Caco-2 (cell line): ENCODE measurements around the gene GABRG3. TPM values are rescaled to one million over a fixed set of nuclear protein-coding genes. Genes with fewer than 3 reads are reported as not detected.
A peak's percentile ranks its signal among the peaks of the same experiment; 100 is the strongest.

Experiments
- BruUV-seq: library from RNA; stranded (reverse); fragments of 400-500 nt; replicated peaks from 2 replicates; lab custom pipeline; 2021; lab: Mats Ljungman, UMichigan
- CTCF ChIA-PET: fragments of 300-600 bp; sonication (Branson Sonifier 250); formaldehyde crosslinking; loops from one replicate; lab custom pipeline; 2022; ENCODE audit warnings: antibody characterized with exemption; lab: Charles Lee
- POLR2A ChIA-PET: fragments of 300-600 bp; sonication (Branson Sonifier 250); formaldehyde crosslinking; loops from one replicate; lab custom pipeline; 2022; ENCODE audit warnings: antibody characterized with exemption; lab: Charles Lee
- DNase-seq, 2 experiments: peaks; one replicate each; pipeline versions ENCODE4 v3.0.0 to v3.0.0-alpha.2; 2020 to 2022
- H3K27me3 ChIP-seq: replicated peaks from 2 replicates; pipeline ENCODE4 v1.6.0; 2011; ENCODE audit warnings: low read length; ENCODE audit not compliant: control insufficient read depth, insufficient read depth
- H3K36me3 ChIP-seq: 2 replicates; pipeline ENCODE4 v1.5.1; 2011; ENCODE audit warnings: low read length; ENCODE audit not compliant: control insufficient read depth, insufficient read depth
- H3K4me1 ChIP-seq: fragments of 250-450 bp; sonication (Bioruptor Pico); 2 replicates; pipeline ENCODE4 v1.5.1; 2020; ENCODE audit warnings: mild to moderate bottlenecking
- H3K4me3 ChIP-seq: 2 replicates; pipeline ENCODE4 v1.5.1; 2011; ENCODE audit warnings: low read depth, mild to moderate bottlenecking, control low read depth, low read length
- H3K9me3 ChIP-seq: fragments of 250-450 bp; sonication (Bioruptor Pico); 2 replicates; pipeline ENCODE4 v1.5.1; 2020; ENCODE audit warnings: mild to moderate bottlenecking, moderate library complexity
- H3K27ac Mint-ChIP-seq: one replicate; pipeline ENCODE4 v1.8.0; 2022; ENCODE audit warnings: mixed read lengths; ENCODE audit not compliant: unreplicated experiment
- H3K27me3 Mint-ChIP-seq: one replicate; pipeline ENCODE4 v1.8.0; 2022; ENCODE audit warnings: mixed read lengths; ENCODE audit not compliant: insufficient read depth, unreplicated experiment
- H3K36me3 Mint-ChIP-seq: one replicate; pipeline ENCODE4 v1.8.0; 2022; ENCODE audit warnings: mild to moderate bottlenecking, mixed read lengths; ENCODE audit not compliant: insufficient read depth, unreplicated experiment
- H3K4me1 Mint-ChIP-seq: one replicate; pipeline ENCODE4 v1.8.0; 2022; ENCODE audit warnings: low read depth, mixed read lengths; ENCODE audit not compliant: unreplicated experiment
- H3K4me3 Mint-ChIP-seq: one replicate; pipeline ENCODE4 v1.8.0; 2022; ENCODE audit warnings: mild to moderate bottlenecking, moderate library complexity, mixed read lengths; ENCODE audit not compliant: unreplicated experiment
- H3K9me3 Mint-ChIP-seq: one replicate; pipeline ENCODE4 v1.8.0; 2022; ENCODE audit warnings: mixed read lengths; ENCODE audit not compliant: unreplicated experiment
- intact Hi-C: fragments of 100-400 bp; cut with micrococcal nuclease; formaldehyde crosslinking; loops from one replicate; pipeline ENCODE4 v1.10.0; 2022; ENCODE audit not compliant: unreplicated experiment
- total RNA-seq: library from RNA; stranded (reverse); gene quantifications from 2 replicates; pipeline ENCODE4 v1.2.3, GENCODE V29; 2022
- TF ChIP-seq, protein P1 (sequence below), 2 experiments: fragments of 200-600 bp in 1 of 2; IDR thresholded peaks; 1 replicate in 1 of 2; 2 replicates in 1 of 2; pipeline versions ENCODE4 v1.5.1 to v1.8.0; 2011 to 2022; ENCODE audit warnings: antibody characterized with exemption in 1 of 2, control low read depth in 1 of 2, inconsistent platforms in 1 of 2, low read depth in 1 of 2, low read length in 1 of 2, mild to moderate bottlenecking in 1 of 2, moderate library complexity in 1 of 2; ENCODE audit not compliant: insufficient read depth in 1 of 2, severe bottlenecking in 1 of 2, unreplicated experiment in 1 of 2

GABRG3 gene
- total RNA-seq, 1 experiment from 2014 or later = not detected

DNA sequence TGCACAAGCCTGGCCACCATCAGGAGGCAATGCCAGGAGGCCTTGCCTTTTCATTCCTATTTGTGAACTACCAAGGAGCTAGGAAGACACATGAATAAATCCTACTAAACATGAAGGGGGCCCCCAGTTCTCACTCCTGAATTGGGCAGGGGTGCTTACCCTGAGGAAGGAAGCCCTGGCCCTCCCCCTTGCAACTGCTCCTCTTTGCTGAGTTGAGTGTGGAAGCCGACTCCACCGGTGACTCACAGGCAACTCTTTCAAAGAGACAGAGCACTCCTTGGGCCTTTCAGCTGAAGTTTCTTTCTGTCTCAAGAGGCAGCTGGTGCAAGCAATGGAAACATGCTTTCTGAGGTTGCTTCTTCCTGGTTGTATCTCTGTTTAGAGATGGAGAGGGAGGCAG lies 1.7 kb downstream of the GABRG3 start:
- BruUV-seq = no TSS peak
- H3K9me3 ChIP-seq = no peaks in the 10 kb centered on the region
- intact Hi-C loops = no loop called here
- H3K4me1 ChIP-seq = no peaks in the 10 kb centered on the region
- POLR2A ChIA-PET = no interaction called here
- H3K4me3 ChIP-seq = no peak overlapping the region
- Mint-ChIP-seq H3K27me3 (no peaks in the 10 kb centered on the region), H3K4me3 (no peak overlapping the region), H3K9me3 (no peaks in the 10 kb centered on the region), H3K4me1 (no peaks in the 10 kb centered on the region), H3K27ac (no peak overlapping the region), H3K36me3 (no peaks in the 10 kb centered on the region)
- no peaks in the 10 kb centered on the region for H3K27me3 ChIP-seq
- TF ChIP-seq, protein P1, sequence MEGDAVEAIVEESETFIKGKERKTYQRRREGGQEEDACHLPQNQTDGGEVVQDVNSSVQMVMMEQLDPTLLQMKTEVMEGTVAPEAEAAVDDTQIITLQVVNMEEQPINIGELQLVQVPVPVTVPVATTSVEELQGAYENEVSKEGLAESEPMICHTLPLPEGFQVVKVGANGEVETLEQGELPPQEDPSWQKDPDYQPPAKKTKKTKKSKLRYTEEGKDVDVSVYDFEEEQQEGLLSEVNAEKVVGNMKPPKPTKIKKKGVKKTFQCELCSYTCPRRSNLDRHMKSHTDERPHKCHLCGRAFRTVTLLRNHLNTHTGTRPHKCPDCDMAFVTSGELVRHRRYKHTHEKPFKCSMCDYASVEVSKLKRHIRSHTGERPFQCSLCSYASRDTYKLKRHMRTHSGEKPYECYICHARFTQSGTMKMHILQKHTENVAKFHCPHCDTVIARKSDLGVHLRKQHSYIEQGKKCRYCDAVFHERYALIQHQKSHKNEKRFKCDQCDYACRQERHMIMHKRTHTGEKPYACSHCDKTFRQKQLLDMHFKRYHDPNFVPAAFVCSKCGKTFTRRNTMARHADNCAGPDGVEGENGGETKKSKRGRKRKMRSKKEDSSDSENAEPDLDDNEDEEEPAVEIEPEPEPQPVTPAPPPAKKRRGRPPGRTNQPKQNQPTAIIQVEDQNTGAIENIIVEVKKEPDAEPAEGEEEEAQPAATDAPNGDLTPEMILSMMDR (IDR thresholded peaks at IDR 0.05; ENCODE audit: insufficient read depth in 1 of 2, low read depth in 1 of 2, low read length in 1 of 2, severe bottlenecking in 1 of 2, unreplicated experiment in 1 of 2) = no peak
- DNase-seq = no peak
- CTCF ChIA-PET = no interaction called here
- H3K36me3 ChIP-seq = no peaks in the 10 kb centered on the region

DNA sequence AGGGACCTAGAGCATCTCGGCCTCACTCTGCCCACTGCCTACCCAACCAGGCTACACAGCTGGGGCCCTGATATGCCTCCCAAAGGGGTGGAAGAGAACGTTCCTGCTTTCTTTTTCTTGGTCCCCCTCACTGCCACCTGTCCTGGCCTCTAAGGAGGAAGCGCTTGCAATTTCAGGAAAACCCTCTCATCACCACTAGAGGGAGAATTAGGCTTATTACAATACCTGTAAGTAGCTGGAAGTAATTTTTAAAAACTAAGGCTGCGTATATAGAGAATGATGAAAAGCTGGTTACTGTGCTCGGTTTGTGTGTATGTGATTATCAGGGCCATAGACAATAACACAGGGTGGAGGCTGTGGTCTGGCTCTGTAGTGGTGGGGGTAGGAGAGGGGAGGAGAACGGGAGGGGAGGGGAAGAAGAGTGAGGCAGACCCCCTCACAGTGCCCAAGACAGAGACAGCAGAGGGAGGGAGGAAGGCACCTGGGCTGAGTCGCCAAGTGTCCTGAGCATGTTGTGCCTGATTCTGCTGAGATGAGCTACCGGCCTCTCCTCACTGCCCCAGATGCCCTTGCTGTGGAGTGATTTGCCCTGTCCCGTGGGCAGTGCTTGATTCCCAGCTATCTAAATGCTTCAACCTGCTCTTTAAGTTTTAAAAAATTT lies 3.3 kb downstream of the GABRG3 start:
- Histone ChIP-seq H3K4me3 (no peak overlapping the region), H3K27me3 (no peaks in the 10 kb centered on the region), H3K9me3 (no peaks in the 10 kb centered on the region), H3K4me1 (no peaks in the 10 kb centered on the region), H3K36me3 (no peaks in the 10 kb centered on the region)
- Mint-ChIP-seq H3K4me3 (no peak overlapping the region), H3K27ac (no peak overlapping the region), H3K9me3 (no peaks in the 10 kb centered on the region), H3K4me1 (no peaks in the 10 kb centered on the region), H3K27me3 (no peaks in the 10 kb centered on the region), H3K36me3 (no peaks in the 10 kb centered on the region)
- TF ChIP-seq, protein P1 (IDR thresholded peaks at IDR 0.05; ENCODE audit: insufficient read depth in 1 of 2, low read depth in 1 of 2, low read length in 1 of 2, severe bottlenecking in 1 of 2, unreplicated experiment in 1 of 2) = peak in 1 of 2 experiments; percentile 39
- CTCF ChIA-PET = interaction anchor here (1.0 kb wide), 1 partner anchor 83 kb away, joined by 3 read pairs; no protein-coding TSS in a partner anchor
- BruUV-seq = no TSS peak
- intact Hi-C loops = loop anchor here (1.0 kb wide), 1 partner anchor 43 kb away; no protein-coding TSS in a partner anchor
- POLR2A ChIA-PET = no interaction called here
- peak in 1 of 2 experiments; percentile 30 for DNase-seq

DNA sequence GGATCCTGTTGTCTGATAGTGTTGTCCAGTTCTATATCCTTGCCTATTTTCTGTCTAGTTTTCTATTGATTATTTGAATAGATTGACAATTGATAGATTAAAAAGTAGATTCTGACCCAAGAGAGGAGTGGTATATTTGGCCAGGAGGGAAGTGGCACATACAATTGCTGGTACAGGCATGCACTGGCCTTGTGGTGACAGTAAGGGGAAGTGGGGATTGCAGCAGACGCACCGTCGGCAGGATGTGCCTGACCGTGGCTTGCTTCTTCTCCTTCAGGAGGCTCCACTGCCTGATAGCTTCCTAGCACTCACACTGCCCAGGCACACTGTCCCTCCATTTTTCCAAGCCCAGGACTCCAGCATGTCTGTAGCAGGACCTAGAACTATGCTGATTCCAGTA lies 10.5 kb downstream of the GABRG3 start:
- Histone ChIP-seq H3K4me3 (no peak overlapping the region), H3K27me3 (no peaks in the 10 kb centered on the region), H3K9me3 (no peaks in the 10 kb centered on the region), H3K4me1 (no peaks in the 10 kb centered on the region), H3K36me3 (no peaks in the 10 kb centered on the region)
- H3K9me3 Mint-ChIP-seq = no peaks in the 10 kb centered on the region
- no peak overlapping the region for H3K27ac Mint-ChIP-seq
- DNase-seq = no peak
- intact Hi-C loops = no loop called here
- no peak overlapping the region for H3K4me3 Mint-ChIP-seq
- H3K4me1 Mint-ChIP-seq = no peaks in the 10 kb centered on the region
- peaks cover 4% of the 10 kb centered on the region for H3K27me3 Mint-ChIP-seq
- POLR2A ChIA-PET = no interaction called here
- CTCF ChIA-PET = no interaction called here
- no TSS peak for BruUV-seq
- TF ChIP-seq, protein P1 (IDR thresholded peaks at IDR 0.05; ENCODE audit: insufficient read depth in 1 of 2, low read depth in 1 of 2, low read length in 1 of 2, severe bottlenecking in 1 of 2, unreplicated experiment in 1 of 2) = no peak
- H3K36me3 Mint-ChIP-seq = no peaks in the 10 kb centered on the region
